IMR-90 (cell line): ENCODE data around the gene C1orf52. TPM values are rescaled to one million over a fixed set of nuclear protein-coding genes. Genes with fewer than 3 reads are reported as not detected.

Source experiments
- ATAC-seq: fragments of 200-7000 bp; cut with Tn5 transposase; 2 replicates; pipeline ENCODE4 v1.9.1; 2020; ENCODE audit warnings: low read depth, mild to moderate bottlenecking, moderate library complexity
- BruUV-seq: library from RNA; stranded (reverse); fragments of 400-500 nt; replicated peaks from 2 replicates; lab custom pipeline; 2021; lab: Mats Ljungman, UMichigan
- CTCF ChIA-PET: fragments of 300-600 bp; formaldehyde crosslinking; extraction: SDS; loops from one replicate; lab custom pipeline; 2021; ENCODE audit warnings: antibody characterized with exemption; lab: Yijun Ruan, JAX
- POLR2A ChIA-PET: fragments of 300-600 bp; sonication (Branson Sonifier 250); formaldehyde crosslinking; loops from one replicate; lab custom pipeline; 2022; ENCODE audit warnings: antibody characterized with exemption; ENCODE audit not compliant: unreplicated experiment; lab: Charles Lee
- DNase-seq: peaks from one replicate; pipeline ENCODE4 v3.0.0; 2013
- H2AFZ ChIP-seq: replicated peaks from 2 replicates; pipeline ENCODE3; 2013; ENCODE audit warnings: low read length, mild to moderate bottlenecking; ENCODE audit not compliant: poor library complexity
- H2AK5ac ChIP-seq: 2 replicates; pipeline ENCODE4 v1.6.1; 2013; ENCODE audit warnings: low read depth, low read length, inconsistent platforms
- H2AK9ac ChIP-seq: replicated peaks from 2 replicates; pipeline ENCODE3; 2013; ENCODE audit warnings: mild to moderate bottlenecking, low read depth, low read length, moderate library complexity; ENCODE audit not compliant: poor library complexity
- H2BK120ac ChIP-seq: 2 replicates; pipeline ENCODE4 v1.6.1; 2013; ENCODE audit warnings: low read depth, low read length, inconsistent platforms
- H2BK15ac ChIP-seq: 3 replicates; pipeline ENCODE4 v1.6.1; 2013; ENCODE audit warnings: low read depth, low read length, inconsistent platforms
- H2BK20ac ChIP-seq: 2 replicates; pipeline ENCODE4 v1.6.1; 2013; ENCODE audit warnings: low read depth, mild to moderate bottlenecking, inconsistent platforms, low read length, moderate library complexity
- H2BK5ac ChIP-seq: 2 replicates; pipeline ENCODE4 v1.6.1; 2013; ENCODE audit warnings: mild to moderate bottlenecking, low read depth, low read length, inconsistent platforms; ENCODE audit not compliant: poor library complexity, severe bottlenecking
- H3K14ac ChIP-seq: replicated peaks from 2 replicates; pipeline ENCODE4 v1.6.1; 2013; ENCODE audit warnings: low read depth, low read length, inconsistent platforms
- H3K18ac ChIP-seq: 2 replicates; pipeline ENCODE4 v1.6.1; 2013; ENCODE audit warnings: low read depth, low read length, control low read depth
- H3K23ac ChIP-seq: 2 replicates; pipeline ENCODE4 v1.6.1; 2013; ENCODE audit warnings: low read depth, low read length, inconsistent platforms
- H3K27ac ChIP-seq: 2 replicates; pipeline ENCODE4 v1.5.1; 2013; ENCODE audit warnings: mild to moderate bottlenecking, control low read depth, low read length; ENCODE audit not compliant: insufficient read depth
- H3K27me3 ChIP-seq: 2 replicates; pipeline ENCODE4 v1.6.1; 2013; ENCODE audit warnings: low read length; ENCODE audit not compliant: control insufficient read depth, insufficient read depth
- H3K36me3 ChIP-seq: 2 replicates; pipeline ENCODE4 v1.6.1; 2013; ENCODE audit warnings: low read length, mixed read lengths; ENCODE audit not compliant: control insufficient read depth, insufficient read depth
- H3K4ac ChIP-seq: 2 replicates; pipeline ENCODE4 v1.6.1; 2013; ENCODE audit warnings: low read depth, low read length, inconsistent platforms
- H3K4me1 ChIP-seq: 2 replicates; pipeline ENCODE4 v1.6.1; 2013; ENCODE audit warnings: low read length, mixed read lengths; ENCODE audit not compliant: control insufficient read depth, insufficient read depth
- H3K4me2 ChIP-seq: 2 replicates; pipeline ENCODE4 v1.6.1; 2013; ENCODE audit warnings: low read depth, mild to moderate bottlenecking, control low read depth, low read length, moderate library complexity
- H3K4me3 ChIP-seq: 2 replicates; pipeline ENCODE4 v1.5.1; 2013; ENCODE audit warnings: low read depth, mild to moderate bottlenecking, control low read depth, low read length, moderate library complexity; ENCODE audit not compliant: insufficient read depth
- H3K56ac ChIP-seq: 2 replicates; pipeline ENCODE4 v1.6.1; 2013; ENCODE audit warnings: low read length, inconsistent platforms; ENCODE audit not compliant: insufficient read depth; ENCODE audit errors: extremely low read depth
- H3K79me1 ChIP-seq, 2 experiments: 2 replicates each; pipeline ENCODE4 v1.6.1; 2013; ENCODE audit warnings: low read length in 2 of 2, inconsistent platforms in 1 of 2, low read depth in 1 of 2
- H3K9ac ChIP-seq: 2 replicates; pipeline ENCODE4 v1.6.1; 2013; ENCODE audit warnings: low read depth, low read length, control low read depth
- H3K9me1 ChIP-seq: 2 replicates; pipeline ENCODE4 v1.6.1; 2013; ENCODE audit warnings: low read length, inconsistent platforms; ENCODE audit not compliant: insufficient read depth
- H3K9me3 ChIP-seq: 2 replicates; pipeline ENCODE4 v1.6.1; 2013; ENCODE audit warnings: low read length; ENCODE audit not compliant: control insufficient read depth, insufficient read depth
- H4K20me1 ChIP-seq: 2 replicates; pipeline ENCODE4 v1.6.1; 2013; ENCODE audit warnings: low read length, inconsistent platforms; ENCODE audit not compliant: insufficient read depth
- H4K5ac ChIP-seq: 2 replicates; pipeline ENCODE4 v1.6.1; 2013; ENCODE audit warnings: mild to moderate bottlenecking, low read depth, low read length, control low read depth
- H4K8ac ChIP-seq, 2 experiments: 2 replicates each; pipeline ENCODE4 v1.6.1; 2013; ENCODE audit warnings: low read depth in 2 of 2, low read length in 2 of 2, control low read depth in 1 of 2, inconsistent platforms in 1 of 2
- H4K91ac ChIP-seq: 2 replicates; pipeline ENCODE4 v1.6.1; 2013; ENCODE audit warnings: low read depth, low read length, inconsistent platforms; ENCODE audit not compliant: insufficient read depth
- BHLHE40 ChIP-seq: fragments of 150-350 bp; IDR thresholded peaks from 2 replicates; pipeline ENCODE4 v1.6.1; 2016; ENCODE audit warnings: mild to moderate bottlenecking, low read depth, low read length
- CEBPB ChIP-seq: IDR thresholded peaks from 2 replicates; pipeline ENCODE4 v1.6.1; 2012; ENCODE audit warnings: low read depth, low read length, improper control_type of control experiment
- CHD1 ChIP-seq: IDR thresholded peaks from 2 replicates; pipeline ENCODE4 v1.6.1; 2012; ENCODE audit warnings: low read depth, low read length, improper control_type of control experiment
- CTCF ChIP-seq: conservative IDR thresholded peaks from 2 replicates; pipeline ENCODE4 v1.5.1; 2012; ENCODE audit warnings: mild to moderate bottlenecking, low read depth, low read length, improper control_type of control experiment
- ELK1 ChIP-seq: fragments of 150-350 bp; IDR thresholded peaks from 2 replicates; pipeline ENCODE4 v1.6.1; 2016; ENCODE audit warnings: low read depth, mild to moderate bottlenecking, low read length, moderate library complexity, borderline replicate concordance
- FOS ChIP-seq: fragments of 150-350 bp; IDR thresholded peaks from 2 replicates; pipeline ENCODE4 v1.6.1; 2016; ENCODE audit warnings: low read depth, low read length
- MAFK ChIP-seq: IDR thresholded peaks from 2 replicates; pipeline ENCODE4 v1.6.1; 2012; ENCODE audit warnings: low read depth, low read length, improper control_type of control experiment
- MAZ ChIP-seq: IDR thresholded peaks from 2 replicates; pipeline ENCODE4 v1.6.1; 2012; ENCODE audit warnings: low read depth, mild to moderate bottlenecking, low read length, improper control_type of control experiment, moderate library complexity, borderline replicate concordance
- MXI1 ChIP-seq: IDR thresholded peaks from 2 replicates; pipeline ENCODE4 v1.6.1; 2012; ENCODE audit warnings: low read depth, mild to moderate bottlenecking, low read length, moderate library complexity, borderline replicate concordance
- NFE2L2 ChIP-seq: fragments of 150-350 bp; IDR thresholded peaks from 2 replicates; pipeline ENCODE4 v1.6.1; 2016; ENCODE audit warnings: low read depth, mild to moderate bottlenecking, low read length
- POLR2A ChIP-seq: IDR thresholded peaks from 2 replicates; pipeline ENCODE4 v1.6.1; 2012; ENCODE audit warnings: mild to moderate bottlenecking, low read depth, low read length
- RAD21 ChIP-seq: IDR thresholded peaks from 2 replicates; pipeline ENCODE4 v1.6.1; 2012; ENCODE audit warnings: low read length, improper control_type of control experiment
- RCOR1 ChIP-seq: IDR thresholded peaks from 2 replicates; pipeline ENCODE4 v1.6.1; 2012; ENCODE audit warnings: mild to moderate bottlenecking, low read length, improper control_type of control experiment; ENCODE audit not compliant: insufficient replicate concordance
- RFX5 ChIP-seq: IDR thresholded peaks from 2 replicates; pipeline ENCODE4 v1.8.0; 2012; ENCODE audit warnings: low read depth, mild to moderate bottlenecking, low read length, moderate library complexity
- SMC3 ChIP-seq: fragments of 150-350 bp; IDR thresholded peaks from 2 replicates; pipeline ENCODE4 v1.6.1; 2016; ENCODE audit warnings: low read depth, mild to moderate bottlenecking, antibody characterized with exemption, low read length, moderate library complexity
- USF2 ChIP-seq: fragments of 150-350 bp; IDR thresholded peaks from 2 replicates; pipeline ENCODE4 v1.6.1; 2017; ENCODE audit warnings: mild to moderate bottlenecking, antibody characterized with exemption, low read length, low read depth
- WGBS, 2 experiments: methylation state at CpG; one replicate each; pipeline versions ENCODE4 v1.1.5 to v1.1.7; 2013; ENCODE audit warnings: missing lambda C conversion rate in 2 of 2; ENCODE audit not compliant: insufficient read length in 1 of 2; ENCODE audit errors: extremely low coverage in 2 of 2; 5-methylcytosine and 5-hydroxymethylcytosine counted together
- dilution Hi-C: fragments of 300-500 bp; cut with HindIII; formaldehyde crosslinking; loops from one replicate; pipeline ENCODE4 v1.14.3; 2018; ENCODE audit warnings: low sequenced_read_pairs; ENCODE audit not compliant: unreplicated experiment
- in situ Hi-C: fragments of 300-500 bp; cut with MboI; formaldehyde crosslinking; loops from 3 replicates; pipeline ENCODE4 v1.14.3; 2019; ENCODE audit warnings: low sequenced_read_pairs, inconsistent platforms, mixed read lengths
- intact Hi-C: fragments of 100-400 bp; cut with micrococcal nuclease; formaldehyde crosslinking; loops from 2 replicates; pipeline ENCODE4 v1.10.0; 2022
- polyA plus RNA-seq, 3 experiments: library from polyadenylated mRNA; depleted of rRNA; stranded (reverse); fragments of >200 nt; gene quantifications; 2 replicates each; pipeline ENCODE4 v1.2.3, GENCODE V29; 2012; ENCODE audit warnings: low replicate concordance in 1 of 3
- total RNA-seq: library from RNA; depleted of rRNA; stranded (reverse); fragments of >200 nt; gene quantifications from 2 replicates; pipeline ENCODE4 v1.2.3, GENCODE V29; 2012

The C1orf52 gene
- total and polyA plus RNA-seq, 2 of the 4 experiments (the other 2 are of a cell fraction) = 16.3 to 33.5 TPM

- dilution Hi-C loops (no loop called here), in situ Hi-C loops (no loop called here), intact Hi-C loops (no loop called here)
- Histone ChIP-seq H2BK20ac (peak overlapping the region; percentile 35), H4K91ac (no peak overlapping the region), H4K8ac (0 out of 4 replicates have a peak overlapping the region, but pooled peaks of 1 of the 2 experiments have one; percentile 13), H4K20me1 (no peaks in the 10 kb centered on the region), H3K9ac (no peak overlapping the region), H3K9me3 (peaks cover 2% of the 10 kb centered on the region; the same call in 1 of the 2 replicates), H2AK5ac (no peak overlapping the region), H3K18ac (peak overlapping the region; percentile 55), H4K5ac (peak overlapping the region; percentile 49; the same call in 1 of the 2 replicates), H3K27me3 (no peaks in the 10 kb centered on the region), H3K56ac (no peak overlapping the region), H3K14ac (no peak overlapping the region), H2AK9ac (no peak overlapping the region), H3K4me2 (no peak overlapping the region), H3K4me1 (peaks cover 21% of the 10 kb centered on the region), H2BK120ac (peak overlapping the region; percentile 16; the same call in 1 of the 2 replicates), H3K4ac (peak overlapping the region; percentile 42; the same call in 1 of the 2 replicates), H3K27ac (no peak overlapping the region), H3K36me3 (no peaks in the 10 kb centered on the region), H2AFZ (no peak overlapping the region), H3K23ac (no peak overlapping the region), H3K79me1 (no peaks in the 10 kb centered on the region), H3K9me1 (peaks cover 12% of the 10 kb centered on the region), H3K4me3 (no peak overlapping the region), H2BK5ac (no peak overlapping the region), H2BK15ac (peak overlapping the region; percentile 53; the same call in 1 of the 3 replicates)
- no peak for ATAC-seq
- ChIA-PET CTCF (interaction anchor here (1.0 kb wide), 1 partner anchor 16 kb away, joined by 3 read pairs; no protein-coding TSS in a partner anchor), POLR2A (no interaction called here)
- WGBS, 2 experiments = no CpG with 5 or more reads among the region's 5 CpGs
- BruUV-seq = no TSS peak
- DNase-seq = no peak
- no peak for TF ChIP-seq CTCF
- no peak for TF ChIP-seq BHLHE40
- TF ChIP-seq USF2 = no peak
- TF ChIP-seq RFX5 = no peak
- TF ChIP-seq FOS = no peak
- TF ChIP-seq POLR2A = no peak
- TF ChIP-seq MAZ = no peak
- TF ChIP-seq SMC3 = no peak
- no peak for TF ChIP-seq MAFK
- TF ChIP-seq NFE2L2 = no peak
- no peak for TF ChIP-seq RCOR1
- TF ChIP-seq ELK1 = no peak
- no peak for TF ChIP-seq CEBPB
- TF ChIP-seq RAD21 = no peak
- no peak for TF ChIP-seq MXI1
- TF ChIP-seq CHD1 = no peak
These were observed 36.1 kb downstream of the C1orf52 start for GRCh38 chr1:85223334-85223733.
